Measurements from ENCODE around the gene PAPSS1. TPM values are rescaled to one million over a fixed set of nuclear protein-coding genes. Genes with fewer than 3 reads are reported as not detected.
A peak's percentile ranks its signal among the peaks of the same experiment; 100 is the strongest.

PAPSS1 gene
- total RNA-seq, 1 experiment from 2014 or later: 83.6 TPM

GRCh38 chr4:107599841-107600240 is 120.2 kb downstream of the PAPSS1 start:
- H3T11ph ChIP-seq (ENCODE audit: low read length): no peak overlapping the region
- H4K8ac ChIP-seq (replicated peaks; ENCODE audit: insufficient read length, low read depth, low read length): no peak overlapping the region
- no peak overlapping the region for H4K91ac ChIP-seq (ENCODE audit: insufficient read length, low read depth, low read length)
- peak overlapping the region in 1 of 3 experiments; percentile 2; a peak in 1 of 7 replicates for H3K27ac Mint-ChIP-seq
- H3K4me1 Mint-ChIP-seq: peaks cover 0 to 3% of the 10 kb centered on the region in 2 experiments; a peak in 1 of 4 replicates
- H3K27me3 ChIP-seq (ENCODE audit: insufficient read depth, low read length): no peaks in the 10 kb centered on the region
- H3K4me2 ChIP-seq (ENCODE audit: insufficient read depth, insufficient read length, low read length): no peak overlapping the region
- no peak overlapping the region for H3K4me3 Mint-ChIP-seq
- no peaks in the 10 kb centered on the region for H3K79me1 ChIP-seq (ENCODE audit: insufficient read depth, low read depth, low read length, poor library complexity, severe bottlenecking)
- no peak overlapping the region for H2AK5ac ChIP-seq (ENCODE audit: insufficient read length, low read length)
- H3K9ac ChIP-seq (ENCODE audit: extremely low read depth, insufficient read length, low read length): no peak overlapping the region
- no peak for TF ChIP-seq CTCF (conservative IDR thresholded peaks at IDR 0.05)
- H2BK120ac ChIP-seq (ENCODE audit: low read depth, low read length, poor library complexity, severe bottlenecking): no peak overlapping the region
- no peak for DNase-seq
- H2BK5ac ChIP-seq (ENCODE audit: insufficient read length, low read length): no peak overlapping the region
- H3K36me3 Mint-ChIP-seq (ENCODE audit: insufficient read depth in 1 of 3, low read depth in 3 of 3): no peaks in the 10 kb centered on the region
- no peaks in the 10 kb centered on the region for H3K4me1 ChIP-seq (ENCODE audit: insufficient read depth, low read length)
- no peak overlapping the region for H2BK12ac ChIP-seq (ENCODE audit: insufficient read length, low read depth, low read length)
- no peak overlapping the region for H4K5ac ChIP-seq (ENCODE audit: insufficient read length, low read depth, low read length)
- no peak overlapping the region for H3K18ac ChIP-seq (ENCODE audit: insufficient read length, low read depth, low read length)
- H3K56ac ChIP-seq (ENCODE audit: insufficient read length, low read depth, low read length): no peak overlapping the region
- H2AFZ ChIP-seq (ENCODE audit: low read length): no peak overlapping the region
- no peak overlapping the region for H3K14ac ChIP-seq (ENCODE audit: insufficient read depth, low read length)
- no peak overlapping the region for H2BK15ac ChIP-seq (ENCODE audit: low read depth, low read length)
- no CpG with 5 or more reads among the region's 3 CpGs for WGBS (ENCODE audit: extremely low coverage, insufficient read length, low lambda C conversion rate)
- no peak overlapping the region for H2BK20ac ChIP-seq (ENCODE audit: low read depth, low read length, poor library complexity, severe bottlenecking)
- no peak overlapping the region for H3K27ac ChIP-seq (ENCODE audit: insufficient read length, low read depth, low read length)
- H3K23me2 ChIP-seq (ENCODE audit: insufficient read length, low read depth, low read length, poor library complexity, severe bottlenecking): no peaks in the 10 kb centered on the region
- H3K23ac ChIP-seq (ENCODE audit: insufficient read length, low read depth, low read length): no peak overlapping the region
- H3K27me3 Mint-ChIP-seq (ENCODE audit: low read depth): no peaks in the 10 kb centered on the region
- H3K9me3 ChIP-seq (ENCODE audit: control insufficient read depth, low read depth, low read length): no peaks in the 10 kb centered on the region
- H3K4ac ChIP-seq (ENCODE audit: low read depth, low read length): no peak overlapping the region
- H3K9me3 Mint-ChIP-seq: no peaks in the 10 kb centered on the region
- no peaks in the 10 kb centered on the region for H3K79me2 ChIP-seq (ENCODE audit: insufficient read depth, low read length)
- no peaks in the 10 kb centered on the region for H4K20me1 ChIP-seq (ENCODE audit: control insufficient read depth, insufficient read depth, insufficient read length)

Measured in H9 (cell line).